Ascending aorta (tissue), 2 donors: Measurements from ENCODE around the gene PRKAR1A. TPM values are rescaled to one million over a fixed set of nuclear protein-coding genes. Genes with fewer than 3 reads are reported as not detected.
A peak's percentile ranks its signal among the peaks of the same experiment; 100 is the strongest.

Experiments used
- DNase-seq, 2 donors: peaks; one replicate each; pipeline ENCODE4 v3.0.0-alpha.2; 2019; ENCODE audit warnings: low spot score in 2 of 2
- H3K27ac ChIP-seq, 2 donors: fragments of 200-600 bp; sonication (generic); one replicate each; pipeline ENCODE4 v1.5.1; 2016 to 2017; ENCODE audit warnings: mild to moderate bottlenecking in 1 of 2
- H3K27me3 ChIP-seq: fragments of 200-600 bp; sonication (generic); one replicate; pipeline ENCODE4 v1.5.1; 2017
- H3K36me3 ChIP-seq, 2 donors: fragments of 200-600 bp; sonication (generic); one replicate each; pipeline ENCODE4 v1.5.1; 2016
- H3K4me1 ChIP-seq, 2 donors: fragments of 200-600 bp; sonication (generic); one replicate each; pipeline ENCODE4 v1.5.1; 2016 to 2017; ENCODE audit warnings: mild to moderate bottlenecking in 1 of 2
- H3K4me3 ChIP-seq, 2 donors: fragments of 200-600 bp; sonication (generic); one replicate each; pipeline ENCODE4 v1.5.1; 2016 to 2017; ENCODE audit warnings: mild to moderate bottlenecking in 1 of 2
- H3K9me3 ChIP-seq, 2 donors: fragments of 200-600 bp; sonication (generic); one replicate each; pipeline ENCODE4 v1.5.1; 2016
- intact Hi-C: fragments of 100-400 bp; cut with DNase I; formaldehyde crosslinking; loops from one replicate; pipeline ENCODE4 v1.15.1; 2023
- total RNA-seq: library from RNA; depleted of rRNA; stranded (reverse); fragments of >200 nt; gene quantifications from one replicate; pipeline ENCODE4 v1.1.0, GENCODE V29; 2016
- TF ChIP-seq, protein P1 (sequence below), 3 experiments: fragments of 200-600 bp in 2 of 3; fragments of 450-650 bp in 1 of 3; sonication (generic) in 2 of 3; IDR thresholded peaks; one replicate each; pipeline ENCODE4 v1.5.1; 2016 to 2019; ENCODE audit warnings: antibody characterized with exemption in 3 of 3, mild to moderate bottlenecking in 1 of 3, moderate library complexity in 1 of 3

Gene PRKAR1A
- total RNA-seq, 1 donor from 2014 or later = 233 TPM

DNA sequence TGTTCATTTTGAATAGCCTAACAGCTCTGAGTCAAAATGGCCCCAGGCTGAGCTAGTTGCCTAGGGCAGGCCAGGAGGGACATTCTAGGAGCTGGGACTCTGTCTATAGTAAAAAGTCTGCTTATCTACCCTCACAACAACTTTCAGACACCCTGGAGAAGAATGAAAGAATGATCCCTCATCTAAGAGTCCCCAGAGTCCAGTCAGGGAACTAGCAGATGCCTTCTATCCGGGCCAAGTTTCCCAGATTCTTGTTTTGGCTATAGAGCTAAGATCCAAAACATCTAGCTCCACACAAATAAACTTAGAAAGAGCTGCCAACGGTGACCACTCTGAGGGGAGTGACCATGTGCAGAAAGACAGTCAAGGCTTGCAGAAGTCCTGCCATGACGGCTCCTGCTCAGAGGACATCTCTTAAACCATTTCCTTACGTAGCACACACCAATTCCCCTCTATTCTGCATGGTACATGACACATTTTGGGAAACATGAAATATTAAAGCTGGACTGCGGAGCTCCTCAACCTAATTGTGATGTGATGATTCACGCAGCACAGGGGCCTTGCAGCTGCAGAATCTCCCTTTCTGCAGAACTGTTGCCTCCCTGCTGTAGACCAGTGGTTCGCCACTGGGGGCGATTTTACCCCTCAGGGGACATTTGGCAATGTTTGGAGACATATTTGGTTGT lies 64.7 kb downstream of the PRKAR1A start:
- intact Hi-C loops = no loop called here
- no peaks in the 10 kb centered on the region for H3K36me3 ChIP-seq
- H3K27ac ChIP-seq = no peak overlapping the region
- no peak overlapping the region for H3K4me3 ChIP-seq
- H3K27me3 ChIP-seq = no peaks in the 10 kb centered on the region
- no peak for DNase-seq
- TF ChIP-seq, protein P1, sequence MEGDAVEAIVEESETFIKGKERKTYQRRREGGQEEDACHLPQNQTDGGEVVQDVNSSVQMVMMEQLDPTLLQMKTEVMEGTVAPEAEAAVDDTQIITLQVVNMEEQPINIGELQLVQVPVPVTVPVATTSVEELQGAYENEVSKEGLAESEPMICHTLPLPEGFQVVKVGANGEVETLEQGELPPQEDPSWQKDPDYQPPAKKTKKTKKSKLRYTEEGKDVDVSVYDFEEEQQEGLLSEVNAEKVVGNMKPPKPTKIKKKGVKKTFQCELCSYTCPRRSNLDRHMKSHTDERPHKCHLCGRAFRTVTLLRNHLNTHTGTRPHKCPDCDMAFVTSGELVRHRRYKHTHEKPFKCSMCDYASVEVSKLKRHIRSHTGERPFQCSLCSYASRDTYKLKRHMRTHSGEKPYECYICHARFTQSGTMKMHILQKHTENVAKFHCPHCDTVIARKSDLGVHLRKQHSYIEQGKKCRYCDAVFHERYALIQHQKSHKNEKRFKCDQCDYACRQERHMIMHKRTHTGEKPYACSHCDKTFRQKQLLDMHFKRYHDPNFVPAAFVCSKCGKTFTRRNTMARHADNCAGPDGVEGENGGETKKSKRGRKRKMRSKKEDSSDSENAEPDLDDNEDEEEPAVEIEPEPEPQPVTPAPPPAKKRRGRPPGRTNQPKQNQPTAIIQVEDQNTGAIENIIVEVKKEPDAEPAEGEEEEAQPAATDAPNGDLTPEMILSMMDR (IDR thresholded peaks at IDR 0.05) = no peak
- H3K4me1 ChIP-seq = no peaks in the 10 kb centered on the region
- no peaks in the 10 kb centered on the region for H3K9me3 ChIP-seq

- Histone ChIP-seq H3K4me1 (no peaks in the 10 kb centered on the region), H3K36me3 (no peaks in the 10 kb centered on the region), H3K9me3 (no peaks in the 10 kb centered on the region), H3K27me3 (no peaks in the 10 kb centered on the region), H3K4me3 (no peak overlapping the region), H3K27ac (no peak overlapping the region)
- intact Hi-C loops = no loop called here
- TF ChIP-seq, protein P1 (IDR thresholded peaks at IDR 0.05) = no peak
- DNase-seq = no peak
Observed at GRCh38 chr17:68577497-68577821, 65.2 kb downstream of the PRKAR1A start.

- no peaks in the 10 kb centered on the region for H3K9me3 ChIP-seq
- DNase-seq = no peak
- H3K27ac ChIP-seq = no peak overlapping the region
- TF ChIP-seq, protein P1 (IDR thresholded peaks at IDR 0.05) = no peak
- H3K4me3 ChIP-seq = no peak overlapping the region
- H3K36me3 ChIP-seq = no peaks in the 10 kb centered on the region
- intact Hi-C loops = no loop called here
- no peaks in the 10 kb centered on the region for H3K4me1 ChIP-seq
- no peaks in the 10 kb centered on the region for H3K27me3 ChIP-seq
Observed at GRCh38 chr17:68578236-68578635, 66.0 kb downstream of the PRKAR1A start.

GRCh38 chr17:68579194-68579927 lies 67.1 kb downstream of the PRKAR1A start:
- Histone ChIP-seq H3K27ac (no peak overlapping the region), H3K36me3 (no peaks in the 10 kb centered on the region), H3K4me3 (no peak overlapping the region), H3K9me3 (no peaks in the 10 kb centered on the region), H3K4me1 (no peaks in the 10 kb centered on the region), H3K27me3 (no peaks in the 10 kb centered on the region)
- DNase-seq = no peak
- intact Hi-C loops = no loop called here
- TF ChIP-seq, protein P1 (IDR thresholded peaks at IDR 0.05) = no peak

DNA sequence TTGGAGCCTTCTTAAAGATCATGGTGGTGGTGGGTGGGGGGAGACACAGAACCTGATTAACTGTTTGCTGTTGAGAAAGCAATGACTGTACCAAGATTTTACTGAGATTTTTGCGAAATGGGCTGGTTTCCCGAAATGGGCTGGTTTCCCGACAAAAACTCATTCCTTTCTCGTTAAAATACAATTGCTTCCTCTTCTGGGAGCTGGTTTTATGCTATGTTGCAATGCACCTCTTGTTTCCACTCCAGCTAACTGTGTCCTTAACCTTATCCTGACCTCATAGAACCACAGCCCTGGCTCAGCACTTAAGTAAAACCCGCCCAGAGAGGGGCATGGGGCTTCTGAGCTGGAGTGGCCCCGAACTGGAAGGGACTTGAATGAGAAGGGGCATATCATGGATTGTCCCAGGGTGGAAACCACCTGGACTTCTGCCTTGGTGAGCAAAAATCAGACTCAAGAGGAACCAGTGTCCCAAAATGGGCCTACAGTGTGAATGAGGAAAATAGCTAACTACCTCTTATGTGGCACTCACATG lies 68.1 kb downstream of the PRKAR1A start:
- H3K4me3 ChIP-seq = no peak overlapping the region
- H3K9me3 ChIP-seq = no peaks in the 10 kb centered on the region
- H3K36me3 ChIP-seq = no peaks in the 10 kb centered on the region
- H3K27me3 ChIP-seq = no peaks in the 10 kb centered on the region
- H3K27ac ChIP-seq = no peak overlapping the region
- TF ChIP-seq, protein P1 (IDR thresholded peaks at IDR 0.05) = no peak
- intact Hi-C loops = no loop called here
- peak in 1 of 2 donors; percentile 72 for DNase-seq
- H3K4me1 ChIP-seq = no peaks in the 10 kb centered on the region
